Measurements from ENCODE around the gene FXYD4.
A peak's percentile ranks its signal among the peaks of the same experiment; 100 is the strongest.

The FXYD4 gene

GRCh38 chr10:43347997-43348396 is 23.4 kb upstream of the FXYD4 start:
- no peak for DNase-seq

DNA sequence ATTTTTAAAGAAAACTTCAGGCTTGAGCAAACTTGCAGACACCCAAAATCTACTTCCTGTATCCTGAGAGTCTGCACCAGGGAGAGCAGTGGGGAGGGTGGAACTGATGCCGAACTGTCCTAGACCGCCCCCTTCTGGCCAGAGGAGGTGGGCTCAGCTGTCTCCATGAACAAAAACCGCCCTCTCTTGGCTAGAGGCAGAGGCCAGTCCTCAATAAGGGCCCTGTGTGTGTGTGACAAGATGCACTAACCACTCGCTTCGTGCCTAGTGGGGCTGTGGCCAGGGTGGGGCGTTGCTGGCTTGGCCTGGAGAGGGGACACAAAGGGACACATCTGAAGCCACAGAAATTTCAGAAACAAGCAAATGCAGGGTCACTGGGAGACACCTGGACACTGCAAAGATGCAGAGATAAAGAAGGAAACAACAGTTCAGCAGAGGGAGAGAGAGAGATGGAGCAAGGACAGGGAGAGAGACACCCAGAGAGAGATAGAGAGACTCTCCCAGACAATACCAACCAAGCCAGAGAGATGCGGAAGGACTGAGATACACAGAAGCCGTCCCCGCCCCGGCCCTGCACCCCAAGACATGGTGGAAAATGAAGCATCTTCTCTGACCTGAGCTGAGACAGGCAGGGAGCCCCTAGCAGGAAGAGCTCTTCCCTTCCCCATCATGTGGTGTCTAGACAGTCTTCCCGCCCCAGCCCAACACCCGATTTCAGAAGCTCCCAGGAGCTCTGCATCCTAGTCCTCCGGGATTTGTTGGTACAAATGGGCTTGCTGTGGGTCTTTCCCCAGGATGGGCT is 22.7 kb upstream of the FXYD4 start:
- peak; percentile 95 for DNase-seq

DNA sequence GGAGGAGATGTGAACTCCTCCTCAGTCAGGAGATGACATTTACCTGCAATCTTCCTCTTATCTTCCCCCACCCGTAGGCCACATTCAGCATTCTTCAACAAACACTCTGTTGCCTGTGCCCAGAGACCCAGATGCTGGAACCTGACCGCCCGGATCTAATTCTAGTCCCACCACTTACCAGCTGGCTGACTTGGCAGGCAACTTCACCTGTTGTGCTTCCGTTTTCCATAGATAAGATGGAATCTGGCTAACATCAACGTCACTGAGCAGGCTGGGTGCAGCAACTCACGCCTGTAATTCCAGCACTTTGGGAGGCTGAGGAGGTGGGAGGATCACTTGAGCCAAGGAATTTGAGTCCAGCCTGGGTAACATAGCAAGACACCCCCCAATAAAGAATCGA is 21.3 kb upstream of the FXYD4 start:
- no peak for DNase-seq

DNA sequence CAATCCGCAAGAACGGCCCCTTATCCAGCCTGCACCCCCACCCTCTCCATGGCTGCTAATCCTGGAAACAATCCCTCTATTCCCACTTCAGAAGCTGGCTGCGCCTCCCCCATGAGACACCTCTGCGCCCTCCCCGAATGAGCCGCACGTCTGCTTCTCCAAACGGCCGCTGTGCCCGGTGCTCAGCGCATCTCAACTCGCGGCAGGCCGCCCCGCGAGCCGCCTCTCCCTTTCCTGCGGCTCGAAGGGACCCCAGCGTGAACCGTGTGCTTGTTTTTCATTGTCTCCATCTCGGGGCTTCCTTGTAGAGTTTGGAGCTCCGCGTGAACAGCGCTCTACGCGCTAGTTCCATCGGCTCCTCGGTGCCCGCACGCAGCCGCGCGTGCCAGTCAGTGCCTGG is 20.8 kb upstream of the FXYD4 start:
- DNase-seq = no peak

GRCh38 chr10:43351301-43351700 is 20.1 kb upstream of the FXYD4 start:
- DNase-seq = no peak

DNA sequence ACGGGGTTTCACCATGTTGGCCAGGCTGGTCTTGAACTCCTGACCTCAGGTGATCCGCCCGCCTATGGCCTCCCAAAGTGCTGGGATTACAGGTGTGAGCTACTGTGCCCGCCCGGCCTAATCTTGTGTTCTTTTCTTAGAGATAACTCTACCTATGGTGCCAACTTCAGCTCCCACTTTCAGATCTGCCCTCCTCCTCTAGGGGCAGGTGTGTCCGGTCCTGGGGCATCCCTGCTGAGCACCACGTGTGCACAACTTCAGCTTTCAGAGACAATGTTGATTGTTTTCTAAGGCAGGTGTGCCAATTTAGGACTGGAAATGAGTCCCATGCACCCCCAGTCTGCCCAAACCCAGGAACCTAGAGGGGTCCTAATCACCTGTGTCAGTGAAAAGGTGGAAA is 18.5 kb upstream of the FXYD4 start:
- no peak for DNase-seq

- DNase-seq = no peak
These were observed 17.7 kb upstream of the FXYD4 start for GRCh38 chr10:43353495-43354329.

- no peak for DNase-seq
These were observed 17.2 kb upstream of the FXYD4 start for GRCh38 chr10:43354330-43354635.

- DNase-seq = no peak
These were observed 16.5 kb upstream of the FXYD4 start for GRCh38 chr10:43354879-43355380.

GRCh38 chr10:43355749-43356371 is 15.6 kb upstream of the FXYD4 start:
- peak; percentile 31 for DNase-seq

DNA sequence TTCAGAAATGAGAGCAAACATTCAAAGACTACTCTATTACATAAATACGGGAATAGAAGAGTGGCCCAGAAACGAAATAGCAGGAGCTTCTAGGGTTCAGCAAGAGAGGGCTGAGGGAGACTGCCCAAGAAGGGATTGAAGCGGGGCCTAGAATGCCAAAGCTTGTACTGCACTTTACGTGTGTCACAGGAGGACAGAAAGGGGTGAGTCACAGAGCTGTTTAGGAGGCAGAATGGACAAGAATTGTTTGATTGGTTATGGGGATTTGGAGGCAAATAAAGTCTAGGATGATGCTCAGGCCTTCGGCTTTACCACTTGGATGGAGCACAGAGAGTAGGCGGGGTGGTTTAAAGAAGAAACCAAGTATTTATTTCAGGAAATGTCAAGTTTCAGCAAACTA is 11.3 kb upstream of the FXYD4 start:
- DNase-seq = no peak

DNA sequence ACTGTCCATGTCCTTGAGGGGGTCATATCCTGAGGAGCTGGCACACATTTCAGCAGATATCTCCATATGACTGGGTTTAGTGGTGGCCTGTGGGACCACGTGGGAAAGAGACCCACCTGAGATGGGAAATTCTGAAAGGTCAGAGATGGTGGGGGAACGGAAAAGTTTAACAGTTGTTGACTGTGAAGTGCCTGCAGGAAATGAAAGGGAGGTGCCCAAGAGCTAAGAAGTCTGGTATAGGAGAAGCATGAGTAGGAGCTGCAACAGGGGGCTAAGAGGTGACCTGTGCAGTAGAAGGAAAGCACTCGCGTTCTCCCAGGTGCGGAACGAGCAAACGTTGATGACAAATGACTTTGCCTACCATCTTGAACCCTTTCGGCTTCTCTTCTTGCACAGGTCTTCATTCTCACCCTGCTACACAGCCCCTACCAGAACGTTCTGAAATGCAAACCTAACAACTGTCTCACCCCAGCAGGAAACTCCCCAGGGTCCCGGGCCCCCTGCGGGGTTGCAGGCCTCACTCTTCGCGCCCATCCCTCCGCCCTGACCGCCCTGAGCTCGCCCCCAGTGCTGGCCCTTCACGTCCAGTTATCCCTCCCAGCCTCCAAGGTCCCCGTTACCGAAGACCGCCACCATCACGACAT is 9.8 kb upstream of the FXYD4 start:
- DNase-seq = peak; percentile 30

GRCh38 chr10:43362191-43362839 is 9.1 kb upstream of the FXYD4 start:
- DNase-seq = peak; percentile 99

DNA sequence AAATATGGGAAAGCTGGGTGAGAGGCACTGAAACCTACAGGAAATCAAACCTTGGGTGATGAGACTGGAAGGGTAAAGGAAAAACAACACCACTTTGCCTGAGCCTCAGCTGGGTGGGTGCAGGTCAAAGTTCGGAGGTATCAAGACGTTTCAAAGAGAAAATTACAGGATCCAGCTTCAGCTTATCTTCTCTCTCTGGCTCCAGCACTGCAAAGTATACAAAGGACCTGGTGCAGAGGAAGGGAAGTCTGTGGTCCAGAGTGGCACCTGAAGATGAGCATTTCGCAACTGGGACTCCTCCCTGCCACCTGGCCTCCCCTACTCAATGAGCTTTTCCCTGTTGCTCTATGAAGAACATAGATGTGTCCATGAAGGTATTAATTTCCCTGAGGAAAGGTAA is 6.4 kb upstream of the FXYD4 start:
- no peak for DNase-seq

- no peak for DNase-seq
These were observed 1.5 kb upstream of the FXYD4 start for GRCh38 chr10:43369921-43370320.

DNA sequence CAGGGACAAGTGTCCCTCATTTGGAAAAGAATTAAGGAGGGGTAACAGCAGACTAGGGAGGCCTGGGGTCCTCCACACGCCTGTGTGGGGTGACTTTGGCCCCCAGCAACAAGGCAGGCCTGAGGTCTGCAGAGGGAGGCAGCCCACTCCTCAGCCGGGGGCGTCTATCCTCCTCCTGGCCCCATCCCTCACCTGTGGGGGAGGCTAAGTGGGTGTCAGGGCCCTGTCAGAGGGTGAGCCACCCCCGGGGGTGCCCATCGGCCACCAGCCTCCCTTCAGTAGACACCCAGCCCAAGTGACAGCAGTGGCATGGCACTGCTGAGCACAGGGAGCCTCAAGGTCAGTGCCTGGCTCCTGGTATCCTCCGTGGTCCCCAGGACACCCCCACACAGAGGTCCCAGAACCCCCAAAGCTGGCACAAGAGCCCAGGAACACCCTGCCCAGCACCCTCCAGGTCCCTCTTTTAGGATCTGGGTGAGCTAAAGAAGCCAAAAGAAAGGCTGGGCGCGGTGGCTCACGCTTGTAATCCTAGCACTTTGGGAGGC is 693 bp upstream of the FXYD4 start:
- no peak for DNase-seq

DNA sequence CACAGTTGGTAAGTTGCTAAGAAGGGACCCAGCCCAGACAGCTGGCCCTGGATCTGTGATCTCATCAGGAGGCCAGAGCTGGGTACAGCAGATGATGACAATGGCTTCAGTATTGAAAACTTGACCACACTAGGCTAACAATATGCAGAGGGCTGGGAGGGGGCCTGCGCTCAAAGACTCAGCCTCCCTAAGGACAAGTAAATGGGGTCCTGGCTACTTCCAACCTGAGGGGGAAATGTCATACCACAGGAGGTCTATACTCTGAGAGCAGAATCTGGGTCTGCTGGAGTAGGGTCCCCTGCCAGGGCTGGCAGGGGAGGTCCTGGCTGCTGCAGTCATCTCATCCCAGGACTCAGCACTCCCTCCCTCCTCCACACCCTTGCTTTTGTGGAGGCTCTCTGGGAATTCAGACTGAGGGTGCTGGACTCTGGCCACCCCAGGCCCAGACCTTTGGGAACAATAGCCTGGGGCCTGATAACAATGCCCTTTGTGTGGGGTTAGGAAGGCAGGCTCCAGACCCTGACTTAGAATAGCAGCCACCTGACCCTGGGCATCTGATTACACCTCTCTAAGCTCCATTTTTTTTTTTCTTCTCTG is 1.4 kb downstream of the FXYD4 start:
- no peak for DNase-seq

DNA sequence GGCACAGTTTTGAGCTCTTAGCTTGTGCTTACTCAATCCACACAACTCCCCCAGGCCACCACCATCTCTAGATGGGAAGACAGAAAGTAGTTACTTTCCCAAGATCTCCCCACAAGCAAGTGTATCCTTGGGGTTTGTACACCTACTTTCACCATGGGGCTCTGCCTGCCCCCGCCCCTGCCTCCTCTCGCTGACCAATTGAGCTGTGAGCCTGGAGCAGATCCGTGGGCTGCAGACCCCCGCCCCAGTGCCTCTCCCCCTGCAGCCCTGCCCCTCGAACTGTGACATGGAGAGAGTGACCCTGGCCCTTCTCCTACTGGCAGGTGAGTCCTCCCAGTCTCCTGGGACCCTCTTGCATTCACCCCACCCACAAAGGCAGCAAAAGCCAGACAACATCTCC is 2.0 kb downstream of the FXYD4 start:
- DNase-seq = no peak

- no peak for DNase-seq
These were observed 2.8 kb downstream of the FXYD4 start for GRCh38 chr10:43374194-43374593.

GRCh38 chr10:43375401-43376020 is 4.1 kb downstream of the FXYD4 start:
- DNase-seq = no peak

DNA sequence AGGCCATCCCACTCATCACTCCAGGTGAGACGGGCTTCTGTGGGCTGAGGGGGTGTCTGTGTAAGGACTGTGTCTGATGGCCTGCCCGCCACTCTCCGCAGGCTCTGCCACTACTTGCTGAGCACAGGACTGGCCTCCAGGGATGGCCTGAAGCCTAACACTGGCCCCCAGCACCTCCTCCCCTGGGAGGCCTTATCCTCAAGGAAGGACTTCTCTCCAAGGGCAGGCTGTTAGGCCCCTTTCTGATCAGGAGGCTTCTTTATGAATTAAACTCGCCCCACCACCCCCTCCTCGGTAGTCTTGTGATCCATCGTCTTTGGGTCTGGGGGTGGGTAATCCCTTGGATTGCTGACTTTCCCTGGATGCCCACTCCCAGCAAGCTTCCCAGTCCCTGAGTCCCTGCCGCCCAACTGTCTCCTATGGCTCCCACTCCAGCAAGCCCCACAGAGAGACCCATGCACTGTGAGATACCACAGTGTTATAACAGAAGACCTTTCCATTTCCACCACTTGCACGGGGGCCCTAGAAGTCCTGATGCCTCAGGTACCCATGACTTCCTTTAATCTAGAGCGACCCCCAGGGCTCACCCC is 4.7 kb downstream of the FXYD4 start:
- no peak for DNase-seq

All from hematopoietic multipotent progenitor cell treated with erythropoietin and hydrocortisone succinate and interleukin-3 and kit ligand, for 4 days (in vitro differentiated cells).